A549 (cell line): ENCODE data around the gene XIST. TPM values are rescaled to one million over a fixed set of nuclear protein-coding genes. Genes with fewer than 3 reads are reported as not detected.

ENCODE experiments used
- ATAC-seq, 2 experiments: fragments of 200-7000 bp in 1 of 2; fragments of >200 bp in 1 of 2; cut with Nextera tagmentation in 1 of 2; cut with Tn5 transposase in 1 of 2; 3 replicates each; pipeline versions ENCODE4 v1.8.0 to v1.9.1; 2018 to 2020; ENCODE audit warnings: mild to moderate bottlenecking in 1 of 2, moderate library complexity in 1 of 2
- CTCF ChIA-PET: fragments of 300-600 bp; sonication (Branson Sonifier 250); formaldehyde crosslinking; extraction: SDS; loops from one replicate; lab custom pipeline; 2021; ENCODE audit warnings: antibody characterized with exemption, inconsistent platforms; lab: Yijun Ruan, JAX
- POLR2A ChIA-PET: fragments of 350-600 bp; formaldehyde crosslinking; extraction: SDS; loops from one replicate; lab custom pipeline; 2021; ENCODE audit warnings: antibody characterized with exemption, inconsistent platforms; lab: Yijun Ruan, JAX
- DNase-seq, 2 experiments: peaks; one replicate each; pipeline versions ENCODE4 v3.0.0 to v3.0.0-alpha.2; 2011 to 2016; ENCODE audit warnings: low read depth in 1 of 2, low spot score in 1 of 2
- FAIRE-seq: peaks from 2 replicates; lab custom pipeline; 2011; peaks lifted over from hg19 to GRCh38; lab: Jason Lieb, UNC
- H3K27ac ChIP-seq, 2 experiments: fragments of >200 bp; sonication (Bioruptor Twin); formaldehyde crosslinking; 3 replicates each; pipeline ENCODE4 v1.5.1; 2016 to 2017
- H3K4me1 ChIP-seq: fragments of >200 bp; sonication (Bioruptor Twin); formaldehyde crosslinking; 3 replicates; pipeline ENCODE4 v1.6.1; 2016
- H3K4me2 ChIP-seq: fragments of >200 bp; sonication (Bioruptor Twin); formaldehyde crosslinking; 3 replicates; pipeline ENCODE4 v1.6.1; 2016
- H3K4me3 ChIP-seq: fragments of >200 bp; sonication (Bioruptor Twin); formaldehyde crosslinking; 3 replicates; pipeline ENCODE4 v1.5.1; 2016
- H3K9me3 ChIP-seq: fragments of >200 bp; sonication (Bioruptor Twin); formaldehyde crosslinking; 3 replicates; pipeline ENCODE4 v1.6.1; 2016
- BHLHE40 ChIP-seq: IDR thresholded peaks from 2 replicates; pipeline ENCODE4 v1.6.1; 2012; ENCODE audit warnings: low read depth, low read length, inconsistent platforms
- CBX2 ChIP-seq: fragments of 200-600 bp; sonication (generic); IDR thresholded peaks from 2 replicates; pipeline ENCODE4 v1.6.1; 2016; ENCODE audit warnings: low read depth, mild to moderate bottlenecking, borderline replicate concordance
- CBX8 ChIP-seq: fragments of 200-600 bp; sonication (generic); IDR thresholded peaks from 2 replicates; pipeline ENCODE4 v1.6.1; 2016
- E2F6 ChIP-seq: IDR thresholded peaks from 2 replicates; pipeline ENCODE4 v1.6.1; 2012; ENCODE audit warnings: low read depth, borderline replicate concordance
- EP300 ChIP-seq, 2 experiments: fragments of >200 bp; sonication (Bioruptor Twin); formaldehyde crosslinking; IDR thresholded peaks; 2 replicates in 1 of 2; 3 replicates in 1 of 2; pipeline ENCODE4 v1.6.1; 2016 to 2017
- ESRRA ChIP-seq: fragments of 150-350 bp; IDR thresholded peaks from 2 replicates; pipeline ENCODE4 v1.6.1; 2014; ENCODE audit warnings: mild to moderate bottlenecking, low read length, borderline replicate concordance
- FOXS1 ChIP-seq: fragments of 250-450 bp; sonication (Bioruptor Pico); IDR thresholded peaks from 2 replicates; pipeline ENCODE4 v1.5.0; 2020; ENCODE audit warnings: mild to moderate bottlenecking, moderate library complexity
- JUNB ChIP-seq: fragments of >200 bp; sonication (Bioruptor Twin); formaldehyde crosslinking; IDR thresholded peaks from 2 replicates; pipeline ENCODE4 v1.6.1; 2016
- KDM1A ChIP-seq: fragments of 200-600 bp; sonication (generic); IDR thresholded peaks from 2 replicates; pipeline ENCODE4 v1.6.1; 2016; ENCODE audit warnings: low read depth, mild to moderate bottlenecking
- NPAS2 ChIP-seq: fragments of 250-450 bp; sonication (Bioruptor Pico); IDR thresholded peaks from 2 replicates; pipeline ENCODE4 v1.8.0; 2022; ENCODE audit warnings: mild to moderate bottlenecking, moderate library complexity, borderline replicate concordance
- NR3C1 ChIP-seq: fragments of >200 bp; sonication (Bioruptor Twin); formaldehyde crosslinking; IDR thresholded peaks from 3 replicates; pipeline ENCODE4 v1.6.1; 2017
- PHF8 ChIP-seq: fragments of 200-600 bp; sonication (generic); IDR thresholded peaks from 2 replicates; pipeline ENCODE4 v1.6.1; 2016; ENCODE audit warnings: low read depth, mild to moderate bottlenecking, antibody characterized with exemption, moderate library complexity, borderline replicate concordance
- POLR2AphosphoS2 ChIP-seq: conservative IDR thresholded peaks from 2 replicates; pipeline ENCODE4 v1.6.1; 2012; ENCODE audit warnings: low read length, improper control_type of control experiment, inconsistent platforms
- RAD21 ChIP-seq, 2 experiments: fragments of >200 bp in 1 of 2; sonication (Bioruptor Twin) in 1 of 2; formaldehyde crosslinking in 1 of 2; IDR thresholded peaks in 1 of 2; conservative IDR thresholded peaks in 1 of 2; 2 replicates in 1 of 2; 3 replicates in 1 of 2; pipeline ENCODE4 v1.6.1; 2012 to 2018; ENCODE audit warnings: inconsistent platforms in 1 of 2
- RFX5 ChIP-seq: fragments of 450-650 bp; IDR thresholded peaks from 2 replicates; pipeline ENCODE4 v1.7.1; 2014; ENCODE audit warnings: antibody characterized with exemption, mild to moderate bottlenecking, moderate library complexity
- SMC3 ChIP-seq: fragments of >200 bp; sonication (Bioruptor Twin); formaldehyde crosslinking; IDR thresholded peaks from 3 replicates; pipeline ENCODE4 v1.6.1; 2018; ENCODE audit warnings: inconsistent platforms
- ZC3H11A ChIP-seq: fragments of 450-650 bp; IDR thresholded peaks from 2 replicates; pipeline ENCODE4 v1.6.1; 2014; ENCODE audit warnings: antibody characterized with exemption, mild to moderate bottlenecking
- ZSCAN20 ChIP-seq: fragments of 250-450 bp; sonication (Bioruptor Pico); IDR thresholded peaks from 2 replicates; pipeline ENCODE4 v1.8.0; 2022; ENCODE audit warnings: mild to moderate bottlenecking, moderate library complexity
- WGBS: methylation state at CpG from one replicate; pipeline ENCODE4 v1.1.6; 2017; ENCODE audit errors: missing lambda C conversion rate; 5-methylcytosine and 5-hydroxymethylcytosine counted together
- polyA plus RNA-seq, 4 experiments: library from polyadenylated mRNA; depleted of rRNA in 3 of 4; stranded (reverse); fragments of >200 nt; fragmentation: RNase III in 1 of 4; extraction: RNeasy Plus Mini Kit Qiagen cat#74134 plus additional on column Dnase treatment in 1 of 4; gene quantifications; 2 replicates in 3 of 4; 3 replicates in 1 of 4; pipeline ENCODE4 v1.2.3, GENCODE V29; 2011 to 2017
- TF ChIP-seq, protein P1 (sequence below): fragments of 250-450 bp; sonication (Bioruptor Pico); IDR thresholded peaks from 2 replicates; pipeline ENCODE4 v1.5.0; 2020; ENCODE audit warnings: low read depth, mild to moderate bottlenecking, moderate library complexity
- TF ChIP-seq, protein P2 (sequence below): fragments of >200 bp; sonication (Bioruptor Twin); formaldehyde crosslinking; IDR thresholded peaks from 3 replicates; pipeline ENCODE4 v1.5.1; 2016
- TF ChIP-seq, protein P3 (sequence below): fragments of >200 bp; sonication (Bioruptor Twin); formaldehyde crosslinking; IDR thresholded peaks from 2 replicates; pipeline ENCODE4 v1.6.1; 2016

XIST gene
- polyA plus RNA-seq, 2 of the 4 experiments (the other 2 are of a cell fraction) = 0.19 TPM; not detected in 1

DNA sequence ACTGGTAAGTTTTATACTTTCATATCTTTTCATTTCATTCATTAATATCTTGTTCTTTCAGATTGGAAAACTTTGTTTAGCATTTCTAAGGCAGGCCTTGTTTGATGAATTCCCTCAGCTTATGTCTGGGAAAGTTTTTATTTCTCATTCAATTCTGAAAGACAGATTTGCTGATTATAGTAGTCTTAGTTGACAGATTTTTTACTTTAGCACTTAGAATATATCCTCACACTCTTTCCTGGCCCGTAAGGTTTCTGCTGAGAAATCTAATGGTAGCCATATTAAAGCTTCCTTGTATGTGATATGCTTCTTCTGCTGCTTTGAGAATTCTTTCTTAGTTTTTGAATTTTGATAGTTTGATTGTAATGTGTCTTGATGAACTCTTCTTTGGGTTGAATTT is 7.1 kb upstream of the XIST start:
- POLR2A ChIA-PET = no interaction called here
- WGBS = 96% methylated on average over 1 of the region's 1 CpG

GRCh38 chrX:73855546-73855945 is 3.0 kb upstream of the XIST start:
- Histone ChIP-seq H3K4me2 (no peak overlapping the region), H3K27ac (peak overlapping the region in 1 of 2 experiments; percentile 32; a peak in 1 of 6 replicates), H3K9me3 (no peaks in the 10 kb centered on the region), H3K4me3 (no peak overlapping the region), H3K4me1 (no peaks in the 10 kb centered on the region)
- TF ChIP-seq, protein P1, sequence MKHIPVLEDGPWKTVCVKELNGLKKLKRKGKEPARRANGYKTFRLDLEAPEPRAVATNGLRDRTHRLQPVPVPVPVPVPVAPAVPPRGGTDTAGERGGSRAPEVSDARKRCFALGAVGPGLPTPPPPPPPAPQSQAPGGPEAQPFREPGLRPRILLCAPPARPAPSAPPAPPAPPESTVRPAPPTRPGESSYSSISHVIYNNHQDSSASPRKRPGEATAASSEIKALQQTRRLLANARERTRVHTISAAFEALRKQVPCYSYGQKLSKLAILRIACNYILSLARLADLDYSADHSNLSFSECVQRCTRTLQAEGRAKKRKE = no peak
- TF ChIP-seq ESRRA = no peak
- TF ChIP-seq, protein P2, sequence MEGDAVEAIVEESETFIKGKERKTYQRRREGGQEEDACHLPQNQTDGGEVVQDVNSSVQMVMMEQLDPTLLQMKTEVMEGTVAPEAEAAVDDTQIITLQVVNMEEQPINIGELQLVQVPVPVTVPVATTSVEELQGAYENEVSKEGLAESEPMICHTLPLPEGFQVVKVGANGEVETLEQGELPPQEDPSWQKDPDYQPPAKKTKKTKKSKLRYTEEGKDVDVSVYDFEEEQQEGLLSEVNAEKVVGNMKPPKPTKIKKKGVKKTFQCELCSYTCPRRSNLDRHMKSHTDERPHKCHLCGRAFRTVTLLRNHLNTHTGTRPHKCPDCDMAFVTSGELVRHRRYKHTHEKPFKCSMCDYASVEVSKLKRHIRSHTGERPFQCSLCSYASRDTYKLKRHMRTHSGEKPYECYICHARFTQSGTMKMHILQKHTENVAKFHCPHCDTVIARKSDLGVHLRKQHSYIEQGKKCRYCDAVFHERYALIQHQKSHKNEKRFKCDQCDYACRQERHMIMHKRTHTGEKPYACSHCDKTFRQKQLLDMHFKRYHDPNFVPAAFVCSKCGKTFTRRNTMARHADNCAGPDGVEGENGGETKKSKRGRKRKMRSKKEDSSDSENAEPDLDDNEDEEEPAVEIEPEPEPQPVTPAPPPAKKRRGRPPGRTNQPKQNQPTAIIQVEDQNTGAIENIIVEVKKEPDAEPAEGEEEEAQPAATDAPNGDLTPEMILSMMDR = peak; percentile 79
- no peak for TF ChIP-seq RFX5
- no peak for TF ChIP-seq CBX8
- no peak for TF ChIP-seq BHLHE40
- TF ChIP-seq ZSCAN20 (CRISPR knock-in tag) = no peak
- TF ChIP-seq RAD21 (conservative IDR thresholded peaks at IDR 0.05 in 1 of 2, IDR thresholded peaks at IDR 0.05 in 1 of 2) = peak; percentile 93 to 95
- peak; percentile 98 for TF ChIP-seq SMC3
- DNase-seq (peak; percentile 18 to 61), ATAC-seq (peak; percentile 90 to 92), FAIRE-seq (peak; percentile 36)
- CTCF ChIA-PET = interaction anchor here (0.7 to 3.6 kb wide), 11 partner anchors 14 to 755 kb away, joined by 3 to 22 read pairs (median 5); no protein-coding TSS in a partner anchor
- POLR2A ChIA-PET = no interaction called here
- 3% methylated on average over 2 of the region's 2 CpGs for WGBS

More for the DNA sequence above, 7.1 kb upstream of the XIST start:
- Histone ChIP-seq H3K9me3 (no peaks in the 10 kb centered on the region), H3K27ac (no peak overlapping the region), H3K4me2 (no peak overlapping the region)
- ATAC-seq = no peak
- peak; percentile 51 for FAIRE-seq
- DNase-seq = no peak
- CTCF ChIA-PET = interaction anchor here (0.8 to 2.9 kb wide), 4 partner anchors 156 to 1778 kb away, joined by 3 to 9 read pairs (median 6); no protein-coding TSS in a partner anchor
- TF ChIP-seq PHF8 (no peak), EP300 (IDR thresholded peaks at IDR 0.05) (no peak), POLR2AphosphoS2 (no peak), ZC3H11A (no peak), NR3C1 (no peak), E2F6 (no peak), FOXS1 (CRISPR knock-in tag) (no peak), CBX2 (no peak)
- TF ChIP-seq, protein P3, sequence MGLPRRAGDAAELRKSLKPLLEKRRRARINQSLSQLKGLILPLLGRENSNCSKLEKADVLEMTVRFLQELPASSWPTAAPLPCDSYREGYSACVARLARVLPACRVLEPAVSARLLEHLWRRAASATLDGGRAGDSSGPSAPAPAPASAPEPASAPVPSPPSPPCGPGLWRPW = no peak
- TF ChIP-seq, all 56 proteins: peak for 0
- H3K4me3 ChIP-seq = no peak overlapping the region
- no peaks in the 10 kb centered on the region for H3K4me1 ChIP-seq

GRCh38 chrX:73852022-73852421 is 492 bp downstream of the XIST start:
- Histone ChIP-seq H3K27ac (no peak overlapping the region), H3K4me2 (no peak overlapping the region), H3K4me1 (no peaks in the 10 kb centered on the region), H3K4me3 (no peak overlapping the region), H3K9me3 (no peaks in the 10 kb centered on the region)
- 80% methylated on average over 19 of the region's 19 CpGs for WGBS
- TF ChIP-seq NPAS2 (CRISPR knock-in tag) (no peak), JUNB (no peak), KDM1A (no peak), RFX5 (no peak)
- TF ChIP-seq, protein P2 = no peak
- FAIRE-seq (no peak), ATAC-seq (no peak), DNase-seq (no peak)
- ChIA-PET POLR2A (no interaction called here), CTCF (no interaction called here)
